ENCODE results near the gene CCNY. TPM values are rescaled to one million over a fixed set of nuclear protein-coding genes. Genes with fewer than 3 reads are reported as not detected.

Gene CCNY
- total RNA-seq, 2 experiments from 2014 or later: 64.9 to 66.9 TPM

DNA sequence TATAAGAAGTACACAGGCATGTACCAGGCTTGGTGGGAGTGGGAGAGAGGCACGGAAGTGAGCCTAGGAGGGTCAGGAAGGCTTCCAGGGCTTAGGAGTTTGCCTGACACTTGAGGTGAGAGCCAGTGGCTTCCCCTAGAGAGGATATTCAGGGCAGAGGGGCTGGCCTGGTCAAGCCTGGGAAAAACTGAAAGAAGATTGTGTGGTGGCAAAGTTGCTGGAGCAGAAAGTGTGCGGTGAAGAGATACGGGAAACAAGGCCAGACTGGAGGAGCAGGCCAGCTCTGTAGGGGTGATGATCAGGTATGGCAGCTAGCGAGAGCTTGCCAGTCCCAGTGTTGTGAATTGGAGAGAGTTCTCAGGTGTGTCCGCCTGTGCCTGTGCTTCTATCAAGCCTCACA lies 129.9 kb downstream of the CCNY start:
- POLR2A ChIA-PET: interaction anchor here (1.1 kb wide), 1 partner anchor 10 kb away, joined by 6 read pairs; no protein-coding TSS in a partner anchor
- TF ChIP-seq, protein P1, sequence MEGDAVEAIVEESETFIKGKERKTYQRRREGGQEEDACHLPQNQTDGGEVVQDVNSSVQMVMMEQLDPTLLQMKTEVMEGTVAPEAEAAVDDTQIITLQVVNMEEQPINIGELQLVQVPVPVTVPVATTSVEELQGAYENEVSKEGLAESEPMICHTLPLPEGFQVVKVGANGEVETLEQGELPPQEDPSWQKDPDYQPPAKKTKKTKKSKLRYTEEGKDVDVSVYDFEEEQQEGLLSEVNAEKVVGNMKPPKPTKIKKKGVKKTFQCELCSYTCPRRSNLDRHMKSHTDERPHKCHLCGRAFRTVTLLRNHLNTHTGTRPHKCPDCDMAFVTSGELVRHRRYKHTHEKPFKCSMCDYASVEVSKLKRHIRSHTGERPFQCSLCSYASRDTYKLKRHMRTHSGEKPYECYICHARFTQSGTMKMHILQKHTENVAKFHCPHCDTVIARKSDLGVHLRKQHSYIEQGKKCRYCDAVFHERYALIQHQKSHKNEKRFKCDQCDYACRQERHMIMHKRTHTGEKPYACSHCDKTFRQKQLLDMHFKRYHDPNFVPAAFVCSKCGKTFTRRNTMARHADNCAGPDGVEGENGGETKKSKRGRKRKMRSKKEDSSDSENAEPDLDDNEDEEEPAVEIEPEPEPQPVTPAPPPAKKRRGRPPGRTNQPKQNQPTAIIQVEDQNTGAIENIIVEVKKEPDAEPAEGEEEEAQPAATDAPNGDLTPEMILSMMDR (IDR thresholded peaks at IDR 0.05): no peak
- CTCF ChIA-PET: no interaction called here
- Mint-ChIP-seq H3K4me3 (no peak overlapping the region), H3K27me3 (no peaks in the 10 kb centered on the region), H3K36me3 (ENCODE audit: low read depth) (no peaks in the 10 kb centered on the region), H3K4me1 (ENCODE audit: low read depth) (peaks cover 42% of the 10 kb centered on the region), H3K9me3 (no peaks in the 10 kb centered on the region), H3K27ac (no peak overlapping the region)
- DNase-seq (no peak), ATAC-seq (ENCODE audit: poor library complexity) (no peak)
- intact Hi-C loops (cut with DNase I, micrococcal nuclease): no loop called here
- Histone ChIP-seq H3K36me3 (ENCODE audit: insufficient read depth, low read length) (no peaks in the 10 kb centered on the region), H3K9me3 (ENCODE audit: control insufficient read depth in 1 of 2, insufficient read depth in 1 of 2, low read length in 2 of 2) (no peaks in the 10 kb centered on the region), H3K27ac (ENCODE audit: low read depth in 1 of 2, low read length in 2 of 2) (no peak overlapping the region), H3K4me1 (ENCODE audit: insufficient read depth, low read length) (peaks cover 42% of the 10 kb centered on the region), H3K4me3 (ENCODE audit: low read length) (no peak overlapping the region), H3K27me3 (ENCODE audit: control insufficient read depth in 1 of 2, insufficient read depth in 2 of 2, low read length in 2 of 2) (no peaks in the 10 kb centered on the region)

DNA sequence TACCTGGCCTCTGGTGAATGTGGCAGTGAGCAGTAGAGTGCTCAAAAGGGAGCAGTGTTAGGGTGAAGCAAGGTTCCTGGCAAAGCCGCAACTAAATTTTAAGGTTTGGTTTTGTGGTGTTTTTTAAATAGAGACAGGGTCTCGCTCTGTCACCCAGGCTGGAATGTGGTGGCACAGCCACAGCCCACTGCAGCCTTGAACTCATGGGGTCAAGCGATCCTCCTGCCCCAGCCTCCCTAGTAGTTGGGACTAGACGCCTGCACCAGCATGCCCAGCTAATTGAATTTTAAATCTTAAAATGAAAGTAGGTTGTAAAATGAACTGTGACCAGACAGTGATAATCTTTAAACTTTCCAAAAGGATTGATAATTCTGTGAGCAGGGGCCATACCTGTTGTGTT lies 130.4 kb downstream of the CCNY start:
- H3K36me3 Mint-ChIP-seq (ENCODE audit: low read depth): no peaks in the 10 kb centered on the region
- Histone ChIP-seq H3K27ac (ENCODE audit: low read depth in 1 of 2, low read length in 2 of 2) (no peak overlapping the region), H3K4me1 (ENCODE audit: insufficient read depth, low read length) (peaks cover 39% of the 10 kb centered on the region), H3K4me3 (ENCODE audit: low read length) (no peak overlapping the region), H3K36me3 (ENCODE audit: insufficient read depth, low read length) (no peaks in the 10 kb centered on the region), H3K27me3 (ENCODE audit: control insufficient read depth in 1 of 2, insufficient read depth in 2 of 2, low read length in 2 of 2) (no peaks in the 10 kb centered on the region), H3K9me3 (ENCODE audit: control insufficient read depth in 1 of 2, insufficient read depth in 1 of 2, low read length in 2 of 2) (no peaks in the 10 kb centered on the region)
- H3K9me3 Mint-ChIP-seq: no peaks in the 10 kb centered on the region
- H3K4me1 Mint-ChIP-seq (ENCODE audit: low read depth): peaks cover 47% of the 10 kb centered on the region
- no peak overlapping the region for H3K4me3 Mint-ChIP-seq
- no peaks in the 10 kb centered on the region for H3K27me3 Mint-ChIP-seq
- DNase-seq (no peak), ATAC-seq (ENCODE audit: poor library complexity) (no peak)
- POLR2A ChIA-PET: interaction anchor here (1.1 kb wide), 1 partner anchor 11 kb away, joined by 6 read pairs; no protein-coding TSS in a partner anchor
- intact Hi-C loops (cut with DNase I, micrococcal nuclease): no loop called here
- no peak overlapping the region for H3K27ac Mint-ChIP-seq
- CTCF ChIA-PET: no interaction called here
- TF ChIP-seq, protein P1 (IDR thresholded peaks at IDR 0.05): no peak

DNA sequence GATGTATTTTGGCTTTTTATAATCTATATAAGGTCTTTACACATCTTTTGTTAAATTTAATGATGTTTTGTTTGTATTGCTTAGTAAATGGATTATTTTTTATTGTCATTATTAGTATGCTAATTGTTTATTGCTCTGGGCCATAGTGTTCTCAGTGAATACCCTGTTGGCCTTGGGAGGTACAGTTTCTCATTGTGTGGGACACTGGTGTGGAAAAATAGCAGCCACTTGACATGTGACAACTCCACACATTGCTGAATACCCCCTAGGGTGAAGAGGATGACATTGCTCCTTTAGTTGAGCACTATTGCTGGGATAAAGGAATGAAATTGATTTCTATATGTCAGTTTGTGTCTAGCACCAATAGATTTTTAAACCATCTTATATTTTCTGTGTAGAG lies 130.9 kb downstream of the CCNY start:
- no peaks in the 10 kb centered on the region for H3K36me3 ChIP-seq (ENCODE audit: insufficient read depth, low read length)
- no peak for ATAC-seq (ENCODE audit: poor library complexity)
- peaks cover 37% of the 10 kb centered on the region for H3K4me1 ChIP-seq (ENCODE audit: insufficient read depth, low read length)
- POLR2A ChIA-PET: no interaction called here
- no peaks in the 10 kb centered on the region for H3K9me3 Mint-ChIP-seq
- TF ChIP-seq, protein P1 (IDR thresholded peaks at IDR 0.05): no peak
- DNase-seq: no peak
- H3K27me3 ChIP-seq (ENCODE audit: control insufficient read depth in 1 of 2, insufficient read depth in 2 of 2, low read length in 2 of 2): no peaks in the 10 kb centered on the region
- peaks cover 52% of the 10 kb centered on the region for H3K4me1 Mint-ChIP-seq (ENCODE audit: low read depth)
- CTCF ChIA-PET: no interaction called here
- H3K9me3 ChIP-seq (ENCODE audit: control insufficient read depth in 1 of 2, insufficient read depth in 1 of 2, low read length in 2 of 2): no peaks in the 10 kb centered on the region
- H3K4me3 ChIP-seq (ENCODE audit: low read length): no peak overlapping the region
- H3K27ac Mint-ChIP-seq: no peak overlapping the region
- H3K36me3 Mint-ChIP-seq (ENCODE audit: low read depth): no peaks in the 10 kb centered on the region
- intact Hi-C loops (cut with DNase I, micrococcal nuclease): no loop called here
- H3K27ac ChIP-seq (ENCODE audit: low read depth in 1 of 2, low read length in 2 of 2): no peak overlapping the region
- no peak overlapping the region for H3K4me3 Mint-ChIP-seq
- no peaks in the 10 kb centered on the region for H3K27me3 Mint-ChIP-seq
